HG02610 (cell line): Measurements from ENCODE around the gene VPS45.

Source experiments
- ATAC-seq: cut with Tn5 transposase; IDR thresholded peaks from one replicate; pipeline ENCODE4 v1.9.1; 2021; ENCODE audit warnings: mild to moderate bottlenecking, moderate library complexity; ENCODE audit not compliant: unreplicated experiment

VPS45 gene

DNA sequence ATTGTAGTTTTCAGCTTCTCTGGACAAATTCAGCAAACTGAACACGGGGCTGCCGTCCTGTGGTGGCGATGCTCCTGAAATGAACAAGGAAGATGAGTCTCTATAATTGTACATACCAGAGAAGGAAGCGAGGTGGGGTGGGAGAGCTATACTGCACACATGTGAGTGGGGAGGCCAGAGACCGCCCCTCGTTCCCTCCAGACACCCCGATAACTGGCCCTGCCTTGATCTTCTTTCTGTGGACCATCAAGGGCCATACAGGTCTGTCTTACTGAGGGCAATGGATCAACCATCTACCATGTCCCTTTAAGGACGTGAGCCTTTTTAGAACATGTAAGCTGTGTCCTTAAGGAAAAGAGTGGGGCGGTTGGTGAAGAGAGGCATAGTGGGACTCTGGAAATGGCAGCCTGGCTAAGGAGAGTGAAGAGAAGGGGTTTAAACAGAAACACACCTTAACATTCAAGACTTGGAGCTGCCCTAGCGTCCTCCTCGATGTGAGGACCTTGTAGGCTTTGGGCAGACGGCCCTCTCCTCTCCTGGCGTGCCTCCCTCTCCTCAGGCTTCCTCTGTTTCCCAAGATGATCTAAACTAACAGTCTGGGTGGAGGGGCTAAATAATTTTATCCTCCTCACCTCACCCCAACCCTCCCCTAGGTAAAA lies 88.0 kb downstream of the VPS45 start:
- no peak for ATAC-seq

GRCh38 chr1:150156868-150157603 lies 89.5 kb downstream of the VPS45 start:
- no peak for ATAC-seq

GRCh38 chr1:150159550-150159949 lies 92.0 kb downstream of the VPS45 start:
- no peak for ATAC-seq

DNA sequence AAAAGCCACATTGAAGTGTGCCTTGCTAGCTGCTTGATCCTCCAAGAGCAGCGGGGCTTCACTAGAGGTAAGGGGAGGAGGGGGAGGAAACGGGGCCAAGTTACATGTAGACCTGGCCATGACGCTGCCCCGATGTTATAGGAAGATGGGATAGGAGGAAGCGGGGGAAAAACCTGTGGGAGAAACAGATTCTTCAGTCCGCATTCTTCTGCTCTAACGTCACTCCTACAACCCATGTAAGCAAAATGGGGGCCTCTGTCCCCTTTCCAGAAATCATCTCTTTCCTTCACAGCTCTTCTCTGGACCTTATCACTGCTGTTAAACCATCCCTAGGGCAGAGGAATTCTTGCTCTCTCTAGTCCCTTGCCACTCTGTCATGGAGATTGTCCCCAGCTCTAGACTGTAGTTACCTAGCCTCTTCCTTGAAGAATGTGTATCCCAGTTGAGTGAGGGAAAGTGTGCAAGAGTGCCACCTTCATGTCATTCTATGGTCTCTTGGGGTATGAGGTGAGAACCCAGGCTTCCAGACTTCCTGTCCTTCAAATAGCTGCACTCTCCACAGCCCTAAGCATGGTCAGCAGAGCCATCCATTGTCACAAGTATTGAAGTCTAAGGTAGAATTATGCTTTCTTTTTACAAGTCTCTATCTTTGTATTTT lies 93.5 kb downstream of the VPS45 start:
- no peak for ATAC-seq

DNA sequence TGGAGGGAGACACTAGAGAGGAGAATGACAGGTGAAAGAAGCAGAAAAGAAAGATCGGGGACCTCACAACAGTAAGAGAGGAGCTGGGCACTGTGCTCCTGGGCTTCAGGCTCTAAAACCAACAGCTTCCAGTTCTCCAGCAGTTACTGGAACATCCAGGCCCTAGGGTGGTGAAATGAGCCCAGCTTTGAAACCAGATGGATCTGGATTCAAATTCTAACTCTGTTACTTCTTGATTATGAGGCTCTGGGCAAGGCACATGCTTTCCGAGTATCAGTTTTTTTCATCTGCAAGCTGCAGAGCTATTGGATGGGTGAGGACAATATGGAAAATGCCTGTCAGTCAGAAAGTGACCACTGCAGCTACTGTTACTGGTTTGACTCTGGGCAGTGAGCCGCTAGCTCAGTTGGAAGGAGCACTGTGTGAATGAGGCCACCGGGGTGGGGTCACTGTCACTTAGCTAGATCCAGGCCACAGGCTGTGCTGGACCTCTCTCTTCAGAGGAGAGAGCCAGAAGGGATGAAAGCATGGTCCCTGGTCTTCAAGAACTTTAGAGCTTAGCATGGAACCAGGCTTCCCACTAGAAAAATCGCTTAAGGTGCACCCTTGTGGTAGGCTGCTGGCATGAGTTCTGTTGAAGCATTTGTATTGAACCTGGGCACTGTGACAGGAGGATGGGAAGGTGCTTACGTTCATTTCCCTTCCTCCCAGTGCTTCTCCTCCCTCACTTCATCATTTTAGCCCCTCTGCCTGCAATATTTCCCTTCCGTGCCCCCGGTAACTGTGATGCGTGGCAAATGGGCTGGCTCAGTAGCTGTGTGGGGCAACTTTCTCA lies 94.4 kb downstream of the VPS45 start:
- ATAC-seq: no peak

DNA sequence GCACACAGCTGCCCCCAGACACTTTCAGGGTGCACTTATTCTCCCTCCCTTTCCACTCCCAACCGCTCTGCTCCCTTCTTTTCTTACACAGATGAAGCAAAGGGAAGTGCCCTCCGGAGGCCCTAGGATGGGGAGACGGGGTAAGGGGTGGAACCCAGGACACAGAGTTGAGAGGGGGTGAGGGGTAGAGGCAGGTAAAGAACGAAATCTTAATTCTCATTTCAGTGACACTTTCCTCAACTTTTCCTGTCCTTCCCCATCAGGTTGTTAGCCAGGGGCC lies 94.9 kb downstream of the VPS45 start:
- no peak for ATAC-seq

DNA sequence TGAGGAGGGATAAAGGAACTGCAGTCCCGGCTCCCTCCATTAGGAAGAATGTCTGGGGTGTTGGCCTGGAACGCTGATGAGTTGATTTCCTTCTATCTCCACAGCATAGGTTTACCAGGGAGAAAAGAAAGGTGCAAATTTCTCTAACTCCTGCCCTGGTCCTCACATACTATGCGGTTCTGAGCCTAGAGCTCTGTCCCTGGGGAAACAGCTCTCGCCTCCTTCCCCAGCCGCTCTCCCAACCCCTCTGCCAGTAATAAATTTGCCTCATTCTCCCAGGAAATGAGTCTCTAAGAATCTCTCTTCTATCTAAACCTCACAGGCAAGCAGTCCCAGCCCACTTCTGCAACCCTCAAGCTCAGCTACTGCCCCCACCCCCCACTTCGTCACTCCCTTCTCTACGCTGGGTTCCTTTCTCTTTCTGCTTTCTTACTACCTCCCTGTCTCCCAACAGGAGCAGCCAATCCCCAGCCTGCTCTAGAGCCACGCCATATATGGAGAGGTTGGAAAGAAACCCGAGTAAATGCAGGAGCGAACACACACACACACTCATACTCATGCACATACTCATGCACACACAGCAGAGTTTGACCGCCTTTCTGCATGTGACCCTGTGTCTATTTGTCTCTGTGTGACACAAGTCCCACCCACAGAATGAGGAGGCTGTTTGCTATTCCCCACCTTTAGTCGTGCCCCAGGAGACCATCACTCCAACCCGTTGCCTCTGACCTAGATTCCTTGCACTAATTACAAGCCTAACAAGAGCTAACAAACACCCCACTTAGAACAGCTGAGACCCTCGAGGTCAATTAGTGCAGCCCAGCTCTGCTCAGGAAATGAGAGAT lies 95.5 kb downstream of the VPS45 start:
- ATAC-seq: peak; percentile 56

DNA sequence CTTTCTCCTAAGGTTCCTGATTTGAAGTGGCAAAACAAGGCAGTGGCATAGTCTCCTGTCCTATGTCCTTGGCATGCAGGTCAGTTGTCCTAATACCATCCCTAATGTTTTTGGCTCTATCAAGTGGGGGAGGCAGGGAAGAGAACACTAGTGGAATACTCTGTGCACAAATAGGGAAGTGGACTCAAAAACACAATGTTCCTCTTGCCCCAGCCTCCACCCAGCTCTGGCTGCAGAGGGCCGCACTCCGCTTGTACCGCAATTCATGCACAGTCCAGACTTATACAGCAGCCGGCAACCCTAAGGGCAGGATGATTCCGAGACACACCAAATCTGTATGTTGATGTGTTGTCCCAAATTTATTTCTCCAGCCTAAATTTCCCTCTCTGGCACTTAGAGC lies 96.6 kb downstream of the VPS45 start:
- no peak for ATAC-seq

DNA sequence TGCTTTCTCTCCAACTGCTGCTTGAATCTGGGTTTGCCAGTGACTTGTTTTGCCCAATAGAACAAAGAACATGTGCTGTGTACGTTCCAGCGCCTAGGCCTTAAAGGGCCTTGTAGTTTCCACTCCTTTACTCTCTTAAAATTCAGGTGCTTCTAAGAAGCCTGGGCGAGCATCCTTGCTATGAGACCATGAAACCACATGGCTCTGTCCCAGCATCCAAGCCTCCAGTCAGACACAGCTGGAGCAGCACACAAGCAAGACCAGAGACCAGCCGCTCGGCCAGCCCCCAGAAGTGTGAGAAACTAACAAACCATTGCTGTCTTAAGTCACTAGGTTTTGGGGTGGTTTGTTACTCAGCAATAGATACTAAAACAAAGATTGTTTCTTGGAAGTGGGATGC lies 97.2 kb downstream of the VPS45 start:
- ATAC-seq: no peak

GRCh38 chr1:150165622-150166612 lies 98.3 kb downstream of the VPS45 start:
- ATAC-seq: no peak

- no peak for ATAC-seq
Observed at GRCh38 chr1:150168960-150169601, 101.5 kb downstream of the VPS45 start.

DNA sequence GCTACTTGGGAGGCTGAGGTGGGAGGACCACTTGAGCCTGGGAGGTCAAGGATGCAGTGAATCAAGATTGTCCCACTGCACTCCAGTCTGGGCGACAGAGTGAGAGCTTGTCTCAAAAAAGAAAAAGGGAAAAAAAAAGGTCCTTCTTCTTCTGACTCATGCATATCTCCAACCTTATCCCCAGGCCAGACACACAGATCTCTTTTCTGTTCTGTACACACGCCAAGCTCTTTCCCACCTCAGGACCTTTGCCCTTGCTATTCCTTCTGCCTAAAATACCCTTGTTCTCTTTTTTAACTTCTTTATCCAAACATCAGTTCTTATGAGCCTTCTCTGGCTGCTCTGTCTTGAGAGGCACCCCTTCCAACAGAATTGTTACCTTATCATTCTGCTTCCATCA lies 104.2 kb downstream of the VPS45 start:
- no peak for ATAC-seq

GRCh38 chr1:150173141-150173585 lies 105.6 kb downstream of the VPS45 start:
- no peak for ATAC-seq

DNA sequence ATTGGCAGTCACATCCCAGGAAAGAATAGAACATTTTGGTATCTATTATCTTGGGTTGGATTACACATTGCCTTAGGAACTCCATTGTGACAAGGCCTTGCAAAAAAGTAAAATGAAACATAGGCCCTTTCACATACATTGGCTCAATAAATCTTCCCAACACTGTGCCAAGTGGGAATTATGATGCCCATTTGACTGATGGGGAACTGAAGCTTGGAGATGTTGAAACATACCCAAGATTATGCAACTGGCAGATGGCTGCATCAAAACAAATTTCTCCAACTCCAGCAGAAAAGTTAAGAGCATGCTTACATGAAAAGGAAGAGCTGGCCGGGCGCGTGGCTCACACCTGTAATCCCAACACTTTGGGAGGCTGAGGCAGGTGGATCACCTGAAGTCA lies 109.0 kb downstream of the VPS45 start:
- ATAC-seq: no peak

GRCh38 chr1:150178548-150178947 lies 111.0 kb downstream of the VPS45 start:
- no peak for ATAC-seq

DNA sequence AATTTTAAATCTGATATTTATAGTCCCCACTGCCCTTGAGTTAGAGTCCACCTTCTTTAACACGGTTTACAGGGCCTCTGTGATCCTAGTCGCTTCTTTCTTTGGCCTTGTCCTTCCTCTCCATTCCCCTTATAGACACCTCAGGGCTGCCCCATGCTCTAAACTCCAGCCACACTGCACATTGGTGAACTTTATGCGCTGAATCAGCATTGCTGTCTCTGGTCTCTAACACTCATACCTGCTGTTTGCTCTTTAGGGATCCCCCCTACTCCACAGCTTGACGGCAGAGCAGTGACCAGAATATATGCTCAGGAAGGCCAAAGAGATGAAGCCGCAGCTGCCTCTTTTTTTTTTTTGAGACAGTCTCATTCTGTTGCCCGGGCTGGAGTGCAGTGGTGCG lies 112.3 kb downstream of the VPS45 start:
- no peak for ATAC-seq

DNA sequence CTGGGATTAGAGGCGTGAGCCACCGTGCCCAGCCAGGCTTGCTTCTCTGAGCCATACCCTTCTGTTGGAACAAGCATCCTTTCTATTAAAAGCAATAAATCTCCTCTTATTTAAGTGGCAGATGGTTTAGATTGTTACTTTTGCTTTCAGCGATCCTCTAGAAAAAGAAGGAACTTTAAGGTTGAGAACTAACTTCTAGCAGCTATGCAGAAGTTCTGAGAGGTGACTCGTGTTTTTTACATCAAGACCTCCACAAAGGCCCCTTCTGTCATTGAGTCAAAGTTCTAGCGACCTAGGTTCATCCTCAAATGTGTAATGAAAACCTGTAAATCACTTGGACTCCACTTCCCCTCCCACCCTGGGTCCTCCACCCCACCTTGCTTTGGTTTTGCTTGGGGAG lies 112.9 kb downstream of the VPS45 start:
- ATAC-seq: no peak

DNA sequence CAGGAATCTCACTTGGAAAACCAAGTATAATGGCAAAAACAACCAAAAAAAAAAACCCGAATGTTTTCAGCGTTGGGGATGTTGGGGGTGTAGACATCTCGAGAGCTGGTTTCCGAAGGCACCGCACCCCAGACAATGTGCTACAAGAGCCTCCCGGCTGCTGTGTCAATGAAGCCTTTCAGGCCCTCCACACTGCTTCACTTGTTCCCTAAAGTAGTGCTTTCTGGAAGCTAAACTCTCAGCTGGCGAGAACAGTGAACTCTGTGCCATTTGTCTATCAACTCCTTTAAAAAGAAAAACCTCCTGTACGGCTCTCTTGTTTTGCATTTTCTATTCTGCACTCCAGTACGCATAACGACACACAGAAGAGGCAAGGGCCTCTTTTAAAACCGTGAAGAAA lies 114.7 kb downstream of the VPS45 start:
- no peak for ATAC-seq

GRCh38 chr1:150183061-150183460 lies 115.5 kb downstream of the VPS45 start:
- no peak for ATAC-seq
